SK-N-SH treated with all-trans-retinoic acid at 6 μM for 48 hours (cell line): Measurements from ENCODE around the gene DHRS13.
"Not testable (repeated sequence)": the region's sequence is repeated elsewhere in the genome, so short reads cannot be mapped to it uniquely, and the experiment has no call there.

ENCODE experiments used
- ATAC-seq: fragments of 200-7000 bp; cut with Tn5 transposase; 3 replicates; pipeline ENCODE4 v1.9.1; 2020; ENCODE audit warnings: mild to moderate bottlenecking, moderate library complexity
- ARNTL ChIP-seq: fragments of 450-650 bp; formaldehyde crosslinking; IDR thresholded peaks from 2 replicates; pipeline ENCODE4 v1.5.0; 2020; ENCODE audit warnings: low read depth, mild to moderate bottlenecking, moderate library complexity, borderline replicate concordance
- BACH2 ChIP-seq: fragments of 250-450 bp; sonication (Bioruptor Pico); IDR thresholded peaks from 2 replicates; pipeline ENCODE4 v1.9.0; 2021; ENCODE audit warnings: mild to moderate bottlenecking, borderline replicate concordance
- ESRRG ChIP-seq: fragments of 250-450 bp; sonication (Bioruptor Pico); IDR thresholded peaks from 2 replicates; pipeline ENCODE4 v1.6.1; 2021; ENCODE audit warnings: mild to moderate bottlenecking
- GLIS3 ChIP-seq: fragments of 250-450 bp; sonication (Bioruptor Pico); IDR thresholded peaks from 2 replicates; pipeline ENCODE4 v1.5.0; 2020; ENCODE audit warnings: mild to moderate bottlenecking, moderate library complexity
- ISL1 ChIP-seq: fragments of 250-450 bp; sonication (Bioruptor Pico); IDR thresholded peaks from 2 replicates; pipeline ENCODE4 v2.1.2; 2022; ENCODE audit warnings: mild to moderate bottlenecking, moderate library complexity
- OSR1 ChIP-seq: fragments of 250-450 bp; sonication (Bioruptor Pico); IDR thresholded peaks from 2 replicates; pipeline ENCODE4 v1.8.0; 2022; ENCODE audit warnings: moderate library complexity, mild to moderate bottlenecking, inconsistent platforms
- PPARA ChIP-seq: fragments of 250-450 bp; sonication (Bioruptor Pico); IDR thresholded peaks from 2 replicates; pipeline ENCODE4 v1.5.0; 2020; ENCODE audit warnings: mild to moderate bottlenecking, borderline replicate concordance
- RARB ChIP-seq: fragments of 250-450 bp; sonication (Bioruptor Pico); IDR thresholded peaks from 2 replicates; pipeline ENCODE4 v1.8.0; 2021; ENCODE audit warnings: mild to moderate bottlenecking, moderate library complexity
- SNAI2 ChIP-seq: fragments of 250-450 bp; sonication (Bioruptor Pico); IDR thresholded peaks from 2 replicates; pipeline ENCODE4 v1.5.0; 2020; ENCODE audit warnings: mild to moderate bottlenecking, moderate library complexity
- TCF4 ChIP-seq: fragments of 250-450 bp; sonication (Bioruptor Pico); IDR thresholded peaks from 2 replicates; pipeline ENCODE4 v1.8.0; 2021; ENCODE audit warnings: mild to moderate bottlenecking, moderate library complexity, borderline replicate concordance
- TOX ChIP-seq: fragments of 250-450 bp; sonication (Bioruptor Pico); IDR thresholded peaks from 2 replicates; pipeline ENCODE4 v1.8.0; 2021; ENCODE audit warnings: mild to moderate bottlenecking, moderate library complexity, borderline replicate concordance
- ZC3H10 ChIP-seq: fragments of 250-450 bp; sonication (Bioruptor Pico); IDR thresholded peaks from 2 replicates; pipeline ENCODE4 v1.5.1; 2021; ENCODE audit warnings: mild to moderate bottlenecking, moderate library complexity
- ZFP3 ChIP-seq: fragments of 250-450 bp; sonication (Bioruptor Pico); IDR thresholded peaks from 2 replicates; pipeline ENCODE4 v1.5.0; 2020; ENCODE audit warnings: mild to moderate bottlenecking, moderate library complexity
- ZFP30 ChIP-seq: fragments of 450-650 bp; formaldehyde crosslinking; IDR thresholded peaks from 2 replicates; pipeline ENCODE4 v1.5.0; 2022; ENCODE audit warnings: mild to moderate bottlenecking, moderate library complexity
- ZNF565 ChIP-seq: fragments of 450-650 bp; formaldehyde crosslinking; conservative IDR thresholded peaks from 2 replicates; pipeline ENCODE4 v1.5.0; 2020; ENCODE audit warnings: low read depth, mild to moderate bottlenecking, moderate library complexity
- ZNF70 ChIP-seq: fragments of 450-650 bp; formaldehyde crosslinking; IDR thresholded peaks from 2 replicates; pipeline ENCODE4 v1.5.0; 2020; ENCODE audit warnings: mild to moderate bottlenecking, moderate library complexity
- ZNF8 ChIP-seq: fragments of 450-650 bp; formaldehyde crosslinking; IDR thresholded peaks from 2 replicates; pipeline ENCODE4 v1.5.0; 2020; ENCODE audit warnings: mild to moderate bottlenecking, moderate library complexity
- TF ChIP-seq, protein P1 (sequence below): fragments of 250-450 bp; sonication (Bioruptor Pico); IDR thresholded peaks from 2 replicates; pipeline ENCODE4 v1.8.0; 2021; ENCODE audit warnings: low read depth, mild to moderate bottlenecking, moderate library complexity, borderline replicate concordance
- TF ChIP-seq, protein P2 (sequence below): fragments of 250-450 bp; sonication (Bioruptor Pico); IDR thresholded peaks from 2 replicates; pipeline ENCODE4 v1.8.0; 2020; ENCODE audit warnings: mild to moderate bottlenecking, moderate library complexity, borderline replicate concordance

Gene DHRS13

DNA sequence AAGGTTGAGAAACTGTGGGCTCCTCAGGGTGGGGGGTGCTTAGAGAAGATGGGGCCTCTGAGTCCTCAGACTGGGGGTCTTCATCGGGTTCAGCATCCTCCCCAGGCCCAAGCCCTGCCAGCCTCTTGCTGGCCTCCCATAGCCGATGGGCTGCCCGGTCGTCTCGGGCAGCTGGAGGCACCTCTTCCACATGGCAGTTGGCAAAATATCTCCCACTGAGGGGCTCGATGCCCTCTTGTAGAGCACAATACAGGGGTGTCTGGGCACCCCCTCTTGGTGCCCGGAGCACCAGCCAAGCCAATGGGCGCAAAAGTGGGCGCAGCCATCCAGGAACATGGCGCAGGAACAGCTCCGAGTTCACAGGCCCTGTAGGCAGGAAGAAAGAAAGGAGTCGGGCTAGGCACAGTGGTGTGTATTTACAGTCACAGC is 4.3 kb downstream of the DHRS13 start:
- no peak for TF ChIP-seq TCF4 (CRISPR knock-in tag)
- no peak for TF ChIP-seq RARB (CRISPR knock-in tag)
- ATAC-seq = no peak

DNA sequence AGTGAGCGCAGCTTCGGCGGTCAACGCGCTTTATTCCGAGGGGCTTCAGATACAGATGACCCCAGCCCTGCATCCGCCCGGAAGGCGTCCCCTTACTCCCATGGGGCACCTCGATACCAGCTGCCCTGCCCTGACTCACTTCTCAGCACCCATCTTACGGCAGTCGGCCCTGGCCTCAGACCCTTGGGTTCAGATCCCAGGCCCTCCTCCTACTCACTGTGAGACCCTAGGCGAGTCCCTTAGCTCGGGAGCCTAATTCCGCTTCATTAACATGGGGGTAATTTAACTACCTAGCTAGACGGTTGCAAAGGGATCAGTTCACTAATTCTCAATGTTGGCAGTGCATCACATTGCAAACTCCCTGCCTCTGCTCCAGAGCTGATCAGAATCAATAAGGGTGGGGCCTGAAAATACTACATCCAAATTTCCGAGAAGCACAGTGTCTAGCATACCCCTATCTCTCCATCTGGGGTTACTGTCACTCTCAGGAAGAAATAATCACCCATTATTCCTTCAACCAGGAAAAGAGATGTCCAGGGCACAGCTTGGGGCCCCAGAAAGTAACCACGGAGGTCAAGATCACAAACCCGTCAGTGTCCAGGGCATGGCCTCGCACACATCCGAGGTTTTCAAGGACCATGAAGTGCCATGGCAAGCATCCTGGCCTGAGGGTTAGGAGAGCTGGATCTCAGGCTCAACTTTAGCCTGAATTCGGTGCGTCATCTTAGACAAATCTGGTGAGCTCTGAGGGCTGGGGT is 4.9 kb downstream of the DHRS13 start:
- peak; percentile 10; the same call in 2 of the 3 replicates for ATAC-seq
- TF ChIP-seq ZFP30 (no peak), OSR1 (CRISPR knock-in tag) (no peak), ZC3H10 (CRISPR knock-in tag) (no peak), ZFP3 (CRISPR knock-in tag) (no peak), ZNF565 (CRISPR knock-in tag) (no peak), ESRRG (CRISPR knock-in tag) (no peak), ZNF8 (CRISPR knock-in tag) (no peak), ARNTL (no peak), SNAI2 (no peak), PPARA (CRISPR knock-in tag) (no peak), ZNF70 (CRISPR knock-in tag) (no peak), ISL1 (no peak), TOX (CRISPR knock-in tag) (no peak)
- TF ChIP-seq, protein P1, sequence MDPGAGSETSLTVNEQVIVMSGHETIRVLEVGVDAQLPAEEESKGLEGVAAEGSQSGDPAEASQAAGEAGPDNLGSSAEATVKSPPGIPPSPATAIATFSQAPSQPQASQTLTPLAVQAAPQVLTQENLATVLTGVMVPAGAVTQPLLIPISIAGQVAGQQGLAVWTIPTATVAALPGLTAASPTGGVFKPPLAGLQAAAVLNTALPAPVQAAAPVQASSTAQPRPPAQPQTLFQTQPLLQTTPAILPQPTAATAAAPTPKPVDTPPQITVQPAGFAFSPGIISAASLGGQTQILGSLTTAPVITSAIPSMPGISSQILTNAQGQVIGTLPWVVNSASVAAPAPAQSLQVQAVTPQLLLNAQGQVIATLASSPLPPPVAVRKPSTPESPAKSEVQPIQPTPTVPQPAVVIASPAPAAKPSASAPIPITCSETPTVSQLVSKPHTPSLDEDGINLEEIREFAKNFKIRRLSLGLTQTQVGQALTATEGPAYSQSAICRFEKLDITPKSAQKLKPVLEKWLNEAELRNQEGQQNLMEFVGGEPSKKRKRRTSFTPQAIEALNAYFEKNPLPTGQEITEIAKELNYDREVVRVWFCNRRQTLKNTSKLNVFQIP (CRISPR knock-in tag) = no peak

DNA sequence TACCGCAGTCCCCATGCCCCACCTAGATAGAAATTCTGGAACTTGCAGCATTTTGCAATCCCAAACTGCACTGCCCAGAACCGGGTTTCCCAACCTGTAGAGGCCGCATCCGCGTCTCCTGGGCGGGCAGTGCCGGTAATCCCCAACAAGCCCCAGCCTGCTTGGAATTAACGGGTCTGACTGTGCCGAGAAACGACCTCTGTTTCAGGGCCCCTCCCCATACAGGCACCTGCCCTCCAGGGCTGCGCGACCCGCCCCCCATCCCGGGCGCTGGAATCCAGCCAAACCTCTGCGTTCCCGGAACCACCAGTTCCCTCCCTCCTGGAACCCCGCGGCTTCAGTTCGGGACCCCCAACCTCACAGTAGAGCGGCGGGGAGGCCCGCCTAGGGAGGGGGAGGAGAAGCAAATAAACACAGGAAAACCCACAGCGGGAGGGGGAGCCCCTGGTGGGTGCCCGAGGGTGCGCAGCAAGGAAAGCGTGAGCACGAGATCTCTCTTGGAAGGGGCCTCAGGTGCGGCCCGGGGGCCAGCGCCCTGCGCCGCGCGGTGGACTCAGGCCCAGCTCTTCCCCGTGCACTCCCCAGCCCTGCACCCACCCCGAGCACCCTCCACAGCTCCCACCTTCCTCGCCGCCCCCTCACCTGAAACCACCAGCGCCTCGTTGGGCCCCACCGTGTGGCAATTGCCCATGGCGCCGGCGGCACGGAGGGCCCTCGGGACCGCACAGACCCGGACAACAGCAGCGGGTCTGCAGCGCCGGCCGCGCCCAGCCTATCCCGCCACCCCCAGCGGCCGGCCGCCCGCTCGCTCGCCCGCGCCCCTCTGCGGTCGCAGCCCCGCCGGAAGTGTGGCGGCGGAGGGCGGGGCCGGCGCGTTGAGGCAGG is 5.8 kb downstream of the DHRS13 start, which contains the start of gene FLOT2:
Gene FLOT2 (minus strand): TSS at position 850 of the 885 bp plus-strand sequence. CDS start 159 bp downstream, at position 691.
- TF ChIP-seq ZNF565 (CRISPR knock-in tag) (no peak), SNAI2 (no peak), ISL1 (no peak), BACH2 (CRISPR knock-in tag) (no peak)
- TF ChIP-seq, protein P2, sequence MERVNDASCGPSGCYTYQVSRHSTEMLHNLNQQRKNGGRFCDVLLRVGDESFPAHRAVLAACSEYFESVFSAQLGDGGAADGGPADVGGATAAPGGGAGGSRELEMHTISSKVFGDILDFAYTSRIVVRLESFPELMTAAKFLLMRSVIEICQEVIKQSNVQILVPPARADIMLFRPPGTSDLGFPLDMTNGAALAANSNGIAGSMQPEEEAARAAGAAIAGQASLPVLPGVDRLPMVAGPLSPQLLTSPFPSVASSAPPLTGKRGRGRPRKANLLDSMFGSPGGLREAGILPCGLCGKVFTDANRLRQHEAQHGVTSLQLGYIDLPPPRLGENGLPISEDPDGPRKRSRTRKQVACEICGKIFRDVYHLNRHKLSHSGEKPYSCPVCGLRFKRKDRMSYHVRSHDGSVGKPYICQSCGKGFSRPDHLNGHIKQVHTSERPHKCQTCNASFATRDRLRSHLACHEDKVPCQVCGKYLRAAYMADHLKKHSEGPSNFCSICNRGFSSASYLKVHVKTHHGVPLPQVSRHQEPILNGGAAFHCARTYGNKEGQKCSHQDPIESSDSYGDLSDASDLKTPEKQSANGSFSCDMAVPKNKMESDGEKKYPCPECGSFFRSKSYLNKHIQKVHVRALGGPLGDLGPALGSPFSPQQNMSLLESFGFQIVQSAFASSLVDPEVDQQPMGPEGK (CRISPR knock-in tag) = peak; percentile 53; the same call in 1 of the 2 replicates
- peak; percentile 80 for ATAC-seq

DNA sequence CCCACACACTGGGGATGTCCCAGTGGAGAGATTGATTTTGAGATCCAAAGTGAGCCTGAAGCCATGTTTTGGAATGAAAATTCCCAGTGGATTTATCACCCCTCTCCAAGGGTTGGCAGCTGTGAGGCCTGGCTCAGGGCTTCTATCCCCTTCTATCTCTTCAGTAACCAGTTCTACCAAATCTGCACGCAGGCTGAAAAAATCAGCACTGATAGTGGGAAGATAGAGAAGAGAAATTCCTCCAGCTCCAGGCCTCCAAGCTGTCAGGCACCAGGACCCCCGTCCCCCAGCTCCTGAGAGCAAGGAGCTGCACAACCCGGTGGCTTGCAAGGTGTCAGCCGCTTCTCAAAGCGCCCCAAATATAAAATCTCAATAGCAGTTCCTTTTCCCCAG is 6.4 kb downstream of the DHRS13 start:
- TF ChIP-seq ZNF8 (CRISPR knock-in tag) (no peak), GLIS3 (CRISPR knock-in tag) (no peak), ARNTL (no peak), TOX (CRISPR knock-in tag) (no peak), RARB (CRISPR knock-in tag) (no peak)
- ATAC-seq = peak; percentile 25

DNA sequence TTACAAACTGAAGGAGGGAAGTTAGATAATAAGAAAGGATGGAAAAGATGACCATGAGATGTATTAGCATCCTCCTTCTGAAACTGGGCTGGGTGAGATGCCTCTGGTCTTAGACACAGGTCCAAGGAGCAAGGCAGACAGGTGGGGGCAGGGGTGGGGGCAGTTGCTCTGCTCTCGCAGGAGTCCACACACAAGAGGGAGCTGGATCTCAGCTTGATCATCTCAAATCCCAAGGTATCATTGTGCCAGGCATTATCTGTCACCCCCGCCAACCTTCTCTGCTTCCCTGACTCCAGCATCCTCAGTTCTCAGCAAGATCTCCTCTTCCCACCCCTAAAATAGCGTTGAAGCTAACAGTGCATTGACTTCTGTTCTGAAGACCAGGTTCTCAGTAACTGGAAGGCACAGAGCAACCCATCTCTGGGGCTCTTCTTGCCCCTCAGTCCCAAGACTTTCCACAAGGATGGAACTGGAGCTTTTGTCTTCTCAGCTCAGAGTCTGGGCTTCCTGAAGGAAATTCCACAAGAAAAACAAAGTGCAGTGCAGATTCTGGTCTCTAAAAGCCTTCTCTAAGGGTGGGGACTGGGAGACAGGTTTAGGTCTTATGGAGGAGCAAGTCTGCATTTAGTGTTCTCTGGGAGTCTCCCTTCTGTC is 7.0 kb downstream of the DHRS13 start:
- peak; percentile 4; the same call in 1 of the 3 replicates for ATAC-seq
- TF ChIP-seq ZNF565 (CRISPR knock-in tag) (no peak), ZNF8 (CRISPR knock-in tag) (no peak), GLIS3 (CRISPR knock-in tag) (no peak)

DNA sequence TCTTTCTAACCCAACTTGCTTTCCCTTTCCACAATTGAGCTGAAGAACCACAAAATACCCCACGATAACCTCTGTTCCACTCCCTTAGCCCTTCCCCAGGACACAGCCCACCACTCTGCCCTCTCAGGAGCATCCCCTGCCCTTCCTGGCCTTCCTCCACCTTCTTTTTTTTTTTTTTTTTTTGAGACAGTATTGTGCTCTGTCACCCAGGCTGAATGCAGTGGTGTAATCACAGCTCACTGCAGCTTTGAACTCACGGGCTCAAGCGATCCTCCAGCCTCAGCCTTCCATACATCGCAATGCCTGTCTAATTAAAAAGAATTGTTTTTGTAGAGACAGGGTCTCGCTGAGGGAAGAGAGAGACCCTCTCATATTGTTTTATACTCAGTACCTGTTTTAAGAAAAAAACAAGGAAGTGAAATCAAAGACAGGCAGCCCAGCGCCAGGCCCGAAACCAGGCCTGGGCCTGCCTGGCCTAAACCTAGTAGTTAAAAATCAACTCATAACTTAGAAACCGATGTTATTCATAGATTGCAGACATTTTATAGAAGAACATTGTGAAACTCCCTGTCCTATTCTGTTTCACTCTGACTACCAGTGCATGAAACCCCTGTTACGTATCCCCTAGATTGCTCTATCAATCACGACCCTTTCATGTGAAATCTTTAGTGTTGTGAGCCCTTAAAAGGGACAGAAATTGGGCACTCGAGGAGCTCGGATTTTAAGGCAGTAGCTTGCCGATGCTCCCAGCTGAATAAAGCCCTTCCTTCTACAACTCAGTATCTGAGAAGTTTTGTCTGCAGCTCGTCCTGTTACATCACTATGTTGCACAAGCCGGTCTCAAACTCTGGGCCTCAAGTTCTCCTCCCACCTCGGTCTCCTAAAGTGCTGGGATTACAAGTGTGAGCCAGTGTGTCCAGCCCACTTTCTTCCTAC is 9.4 kb downstream of the DHRS13 start:
- not testable (repeated sequence) for ATAC-seq
